Breast epithelium (tissue), 3 donors: Measurements from ENCODE around the gene EN2.

Experiments
- CTCF ChIP-seq, 3 donors: fragments of 450-650 bp; IDR thresholded peaks; one replicate each; pipeline ENCODE4 v1.5.1; 2016 to 2017; ENCODE audit warnings: antibody characterized with exemption in 3 of 3, mild to moderate bottlenecking in 3 of 3, moderate library complexity in 3 of 3
- POLR2A ChIP-seq: fragments of 450-650 bp; IDR thresholded peaks from one replicate; pipeline ENCODE4 v1.6.1; 2016; ENCODE audit warnings: antibody characterized with exemption, mild to moderate bottlenecking, moderate library complexity
- POLR2AphosphoS5 ChIP-seq, 3 donors: sonication (generic); formaldehyde crosslinking; IDR thresholded peaks; one replicate each; pipeline ENCODE4 v1.6.1; 2017; ENCODE audit warnings: antibody characterized with exemption in 3 of 3

DNA sequence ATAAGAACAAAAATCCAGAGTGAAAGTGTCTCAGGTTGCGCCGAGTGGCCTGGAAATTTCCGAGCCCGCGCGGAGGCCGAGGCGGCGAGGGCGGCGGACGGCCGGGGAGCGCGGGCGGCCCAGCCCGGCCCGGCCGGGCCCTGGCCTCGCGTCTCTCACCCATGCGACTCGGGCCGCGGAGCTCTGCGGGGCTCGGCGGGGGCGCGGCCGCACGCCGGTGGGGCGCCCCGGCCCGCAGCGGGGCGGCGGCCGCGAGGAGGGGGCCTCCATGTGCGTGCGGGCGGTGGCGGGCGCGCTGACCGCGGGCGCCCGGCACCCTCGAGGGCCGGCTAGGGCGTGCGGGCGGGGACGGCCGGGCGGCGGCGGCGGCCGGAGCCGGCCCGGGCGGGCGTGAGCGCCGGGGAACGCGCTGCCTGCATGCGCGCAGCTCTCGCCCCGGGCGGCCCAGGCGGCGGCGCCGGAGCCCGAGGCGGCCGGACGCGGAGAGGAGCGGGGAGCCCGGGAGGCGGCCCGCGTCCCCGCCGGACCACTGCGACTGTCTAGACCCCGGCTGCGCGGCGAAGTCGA lies 302 bp upstream of the EN2 start:
- no peak for TF ChIP-seq POLR2AphosphoS5 (IDR thresholded peaks at IDR 0.05)
- no peak for TF ChIP-seq CTCF (IDR thresholded peaks at IDR 0.05)
- no peak for TF ChIP-seq POLR2A
